ENCODE data around the gene FOXRED1. TPM values are rescaled to one million over a fixed set of nuclear protein-coding genes. Genes with fewer than 3 reads are reported as not detected.

Gene FOXRED1
- total RNA-seq, 1 experiment from 2014 or later, result 67.5 TPM

GRCh38 chr11:126268361-126268707 lies 620 bp upstream of the FOXRED1 start:
- Histone ChIP-seq H4K20me1 (ENCODE audit: control insufficient read depth, insufficient read depth, insufficient read length) (no peaks in the 10 kb centered on the region), H2BK20ac (ENCODE audit: low read depth, low read length, poor library complexity, severe bottlenecking) (no peak overlapping the region), H2BK15ac (ENCODE audit: low read depth, low read length) (no peak overlapping the region), H3K27ac (ENCODE audit: insufficient read length, low read depth, low read length) (peak overlapping the region; percentile 41), H4K5ac (ENCODE audit: insufficient read length, low read depth, low read length) (peak overlapping the region; percentile 36), H3T11ph (ENCODE audit: low read length) (no peak overlapping the region), H3K9ac (ENCODE audit: extremely low read depth, insufficient read length, low read length) (peak overlapping the region; percentile 99), H2BK5ac (ENCODE audit: insufficient read length, low read length) (no peak overlapping the region), H3K4me2 (ENCODE audit: insufficient read depth, insufficient read length, low read length) (peak overlapping the region; percentile 83), H3K23ac (ENCODE audit: insufficient read length, low read depth, low read length) (no peak overlapping the region), H2BK120ac (ENCODE audit: low read depth, low read length, poor library complexity, severe bottlenecking) (no peak overlapping the region), H3K14ac (ENCODE audit: insufficient read depth, low read length) (peak overlapping the region; percentile 99), H3K79me1 (ENCODE audit: insufficient read depth, low read depth, low read length, poor library complexity, severe bottlenecking) (peaks cover 4% of the 10 kb centered on the region), H3K56ac (ENCODE audit: insufficient read length, low read depth, low read length) (no peak overlapping the region), H3K79me2 (ENCODE audit: insufficient read depth, low read length) (peaks cover 8% of the 10 kb centered on the region; the same call in 1 of the 2 replicates), H3K23me2 (ENCODE audit: insufficient read length, low read depth, low read length, poor library complexity, severe bottlenecking) (peaks cover 7% of the 10 kb centered on the region), H3K4me1 (ENCODE audit: insufficient read depth, low read length) (no peaks in the 10 kb centered on the region; the same call in 1 of the 2 replicates), H4K91ac (ENCODE audit: insufficient read length, low read depth, low read length) (no peak overlapping the region), H3K18ac (ENCODE audit: insufficient read length, low read depth, low read length) (peak overlapping the region; percentile 96), H3K27me3 (ENCODE audit: insufficient read depth, low read length) (no peaks in the 10 kb centered on the region), H2BK12ac (ENCODE audit: insufficient read length, low read depth, low read length) (no peak overlapping the region), H3K4ac (ENCODE audit: low read depth, low read length) (no peak overlapping the region), H3K9me3 (ENCODE audit: control insufficient read depth, low read depth, low read length) (no peaks in the 10 kb centered on the region), H2AK5ac (ENCODE audit: insufficient read length, low read length) (no peak overlapping the region), H4K8ac (replicated peaks; ENCODE audit: insufficient read length, low read depth, low read length) (no peak overlapping the region), H2AFZ (ENCODE audit: low read length) (no peak overlapping the region)
- H3K27ac Mint-ChIP-seq, result peak overlapping the region; percentile 99 to 100 (median 100)
- no peak for DNase-seq
- peaks cover 2% of the 10 kb centered on the region; the same call in 1 of the 2 replicates for H3K27me3 Mint-ChIP-seq (ENCODE audit: low read depth)
- no peaks in the 10 kb centered on the region for H3K9me3 Mint-ChIP-seq
- H3K4me3 Mint-ChIP-seq, result peak overlapping the region; percentile 93 to 96
- no CpG with 5 or more reads among the region's 23 CpGs for WGBS (ENCODE audit: extremely low coverage, insufficient read length, low lambda C conversion rate)
- peaks cover 13% of the 10 kb centered on the region in 2 experiments for H3K4me1 Mint-ChIP-seq
- no peak for TF ChIP-seq CTCF (conservative IDR thresholded peaks at IDR 0.05)
- H3K36me3 Mint-ChIP-seq (ENCODE audit: insufficient read depth in 1 of 3, low read depth in 3 of 3), result peaks cover 44 to 66% (median 64%) of the 10 kb centered on the region in 3 experiments
